ENCODE results near the gene EFNA5. TPM values are rescaled to one million over a fixed set of nuclear protein-coding genes. Genes with fewer than 3 reads are reported as not detected.

Gene EFNA5
- total RNA-seq, 1 donor: 6.5 TPM

GRCh38 chr5:107447587-107447986 is 223.2 kb downstream of the EFNA5 start:
- no peak for TF ChIP-seq CTCF (IDR thresholded peaks at IDR 0.05; ENCODE audit: insufficient read depth, low read depth, low read length)
- no peak for DNase-seq (ENCODE audit: low read depth)
- H3K4me3 ChIP-seq (ENCODE audit: low read depth, low read length): no peak overlapping the region

- TF ChIP-seq CTCF (IDR thresholded peaks at IDR 0.05; ENCODE audit: insufficient read depth, low read depth, low read length): no peak
- H3K4me3 ChIP-seq (ENCODE audit: low read depth, low read length): no peak overlapping the region
- no peak for DNase-seq (ENCODE audit: low read depth)
These were observed 223.8 kb downstream of the EFNA5 start for GRCh38 chr5:107446972-107447371.

DNA sequence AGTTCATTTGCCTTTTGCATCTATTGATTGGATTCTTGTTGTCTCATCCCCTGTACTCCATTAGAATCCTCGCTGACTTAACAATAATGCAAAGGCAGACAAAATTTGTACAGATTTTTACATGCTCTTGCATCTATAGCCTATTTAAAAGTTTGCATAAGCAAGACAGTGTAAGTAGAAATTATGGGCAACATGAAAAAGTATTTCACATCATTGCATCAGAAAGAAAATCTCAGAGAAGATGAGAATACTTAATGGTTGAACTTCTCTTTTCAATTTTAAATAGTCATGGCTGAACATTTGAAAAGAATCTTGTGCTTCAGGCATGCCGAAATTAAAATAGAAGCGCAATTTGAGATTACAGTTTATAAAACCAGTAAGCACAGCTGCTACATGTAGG is 226.4 kb downstream of the EFNA5 start:
- DNase-seq (ENCODE audit: low read depth): no peak
- no peak overlapping the region for H3K4me3 ChIP-seq (ENCODE audit: low read depth, low read length)
- TF ChIP-seq CTCF (IDR thresholded peaks at IDR 0.05; ENCODE audit: insufficient read depth, low read depth, low read length): no peak

DNA sequence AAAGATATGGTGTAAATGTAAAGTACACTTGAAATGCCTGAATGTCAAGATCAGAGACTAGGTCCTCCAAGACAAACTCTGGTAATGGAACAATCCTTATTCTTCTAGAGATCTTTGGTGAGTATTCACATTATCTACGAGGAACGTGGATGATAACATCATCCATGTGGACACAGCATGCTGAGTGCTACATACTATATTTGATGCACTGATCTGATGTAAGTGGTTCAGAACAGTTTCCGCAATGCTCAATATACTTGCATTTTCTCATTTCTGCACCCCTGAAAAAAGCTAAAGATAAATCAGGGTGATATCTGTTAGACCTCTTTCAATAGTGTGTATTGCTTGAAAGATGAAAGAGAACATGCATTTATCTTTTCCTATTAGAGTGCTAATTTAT is 226.8 kb downstream of the EFNA5 start:
- no peak for DNase-seq (ENCODE audit: low read depth)
- no peak for TF ChIP-seq CTCF (IDR thresholded peaks at IDR 0.05; ENCODE audit: insufficient read depth, low read depth, low read length)
- H3K4me3 ChIP-seq (ENCODE audit: low read depth, low read length): no peak overlapping the region

DNA sequence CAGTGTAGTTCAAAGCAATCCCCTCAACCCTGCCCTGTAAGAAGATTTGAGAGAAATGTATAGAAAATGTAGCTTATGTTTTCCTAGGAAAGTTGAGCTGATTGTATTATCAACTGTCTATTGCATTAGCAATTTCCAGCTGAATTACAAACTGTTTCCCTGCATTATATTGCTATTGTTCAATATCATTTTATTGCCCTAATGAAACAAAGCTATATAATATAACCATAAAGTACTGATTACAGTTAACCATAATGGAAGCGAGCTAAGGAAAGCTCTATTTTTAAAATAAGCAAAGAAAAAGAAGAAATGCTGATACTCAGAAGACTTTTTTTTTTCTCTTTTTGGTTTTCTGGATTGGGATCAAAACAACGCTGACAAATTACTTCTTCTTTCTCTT is 228.3 kb downstream of the EFNA5 start:
- H3K4me3 ChIP-seq (ENCODE audit: low read depth, low read length): no peak overlapping the region
- no peak for TF ChIP-seq CTCF (IDR thresholded peaks at IDR 0.05; ENCODE audit: insufficient read depth, low read depth, low read length)
- no peak for DNase-seq (ENCODE audit: low read depth)

DNA sequence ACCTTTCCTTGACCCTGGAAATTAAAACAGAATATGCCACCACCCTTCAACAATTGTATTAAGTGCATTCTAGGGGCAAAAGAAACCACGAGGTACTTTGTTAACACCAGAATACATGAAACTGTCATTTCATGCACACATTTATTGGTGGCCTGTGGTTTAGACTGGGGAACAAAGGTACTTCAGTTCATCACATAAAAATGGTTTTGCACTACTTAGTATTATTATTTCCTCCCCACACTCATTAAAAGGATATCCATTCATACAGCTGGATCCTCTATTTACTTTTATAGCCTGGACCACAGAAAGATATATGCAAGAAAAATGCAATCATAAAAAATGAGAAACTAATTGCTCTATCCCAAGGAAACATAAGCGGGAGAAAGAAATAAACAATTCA is 230.9 kb downstream of the EFNA5 start:
- H3K4me3 ChIP-seq (ENCODE audit: low read depth, low read length): no peak overlapping the region
- TF ChIP-seq CTCF (IDR thresholded peaks at IDR 0.05; ENCODE audit: insufficient read depth, low read depth, low read length): no peak
- no peak for DNase-seq (ENCODE audit: low read depth)

DNA sequence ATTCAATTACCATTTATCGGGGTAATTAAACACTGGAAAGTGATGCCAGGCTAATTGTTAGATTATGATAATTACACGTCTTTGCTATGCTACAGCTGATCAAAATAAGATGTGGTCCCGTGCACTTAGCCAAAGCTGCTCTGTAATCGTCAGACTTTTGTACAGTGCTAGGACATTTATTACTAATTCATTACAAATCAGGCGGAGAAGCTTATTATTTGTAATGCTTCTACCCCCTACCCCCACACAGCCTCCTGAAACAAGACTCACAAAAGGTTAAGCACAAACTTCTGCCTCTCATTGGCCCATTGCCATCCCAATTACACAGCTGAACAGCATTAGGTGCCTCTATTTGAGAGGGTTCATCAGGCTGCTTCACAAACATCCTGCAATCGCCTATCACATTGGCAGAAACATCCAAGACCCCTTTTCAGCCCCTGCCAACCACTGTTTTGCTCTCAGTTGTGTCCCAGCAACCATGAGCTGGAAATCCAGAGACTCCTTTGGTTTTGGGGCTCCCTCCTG is 232.7 kb downstream of the EFNA5 start:
- H3K4me3 ChIP-seq (ENCODE audit: low read depth, low read length): no peak overlapping the region
- no peak for DNase-seq (ENCODE audit: low read depth)
- TF ChIP-seq CTCF (IDR thresholded peaks at IDR 0.05; ENCODE audit: insufficient read depth, low read depth, low read length): no peak
